H1 (cell line): ENCODE data around the gene RAB40C. TPM values are rescaled to one million over a fixed set of nuclear protein-coding genes. Genes with fewer than 3 reads are reported as not detected.
A peak's percentile ranks its signal among the peaks of the same experiment; 100 is the strongest.

Experiments
- ATF3 ChIP-seq: IDR thresholded peaks from 2 replicates; pipeline ENCODE4 v1.6.1; 2011; ENCODE audit warnings: low read depth, mild to moderate bottlenecking, low read length; ENCODE audit not compliant: insufficient read depth
- BACH1 ChIP-seq: IDR thresholded peaks from 2 replicates; pipeline ENCODE4 v1.6.1; 2012; ENCODE audit warnings: low read length, improper control_type of control experiment
- BRCA1 ChIP-seq: IDR thresholded peaks from 2 replicates; pipeline ENCODE4 v1.6.1; 2012; ENCODE audit warnings: low read depth, low read length, improper control_type of control experiment
- CBX8 ChIP-seq: fragments of 300-800, 300-1000 bp; sonication (generic); IDR thresholded peaks from 2 replicates; pipeline ENCODE4 v1.7.1; 2016; ENCODE audit warnings: low read depth, low read length, borderline replicate concordance
- CEBPB ChIP-seq: IDR thresholded peaks from 2 replicates; pipeline ENCODE4 v1.6.1; 2012; ENCODE audit warnings: low read depth, low read length
- CTBP2 ChIP-seq: IDR thresholded peaks from 2 replicates; pipeline ENCODE4 v1.7.0; 2011; ENCODE audit warnings: borderline replicate concordance, mild to moderate bottlenecking, moderate library complexity, mixed read lengths, low read length; ENCODE audit not compliant: insufficient read depth, insufficient read length
- E2F6 ChIP-seq: IDR thresholded peaks from 2 replicates; pipeline ENCODE4 v1.6.1; 2012; ENCODE audit warnings: inconsistent platforms
- EP300 ChIP-seq, 2 experiments: IDR thresholded peaks; 1 replicate in 1 of 2; 2 replicates in 1 of 2; pipeline ENCODE4 v1.6.1; 2011 to 2012; ENCODE audit warnings: low read depth in 2 of 2, low read length in 2 of 2, mild to moderate bottlenecking in 2 of 2, borderline replicate concordance in 1 of 2, inconsistent platforms in 1 of 2, moderate library complexity in 1 of 2
- JUN ChIP-seq: IDR thresholded peaks from 2 replicates; pipeline ENCODE4 v1.6.1; 2011; ENCODE audit warnings: low read depth, mild to moderate bottlenecking, improper control_type of control experiment, low read length
- PHF8 ChIP-seq: fragments of 200-600 bp; sonication (generic); conservative IDR thresholded peaks from 2 replicates; pipeline ENCODE4 v1.7.1; 2012; ENCODE audit warnings: low read depth, mild to moderate bottlenecking, inconsistent platforms, low read length, moderate library complexity
- POLR2A ChIP-seq, 2 experiments: IDR thresholded peaks; 1 replicate in 1 of 2; 2 replicates in 1 of 2; pipeline ENCODE4 v1.6.1; 2011; ENCODE audit warnings: low read depth in 2 of 2, low read length in 2 of 2, mild to moderate bottlenecking in 2 of 2; ENCODE audit errors: control extremely low read depth in 1 of 2
- POU5F1 ChIP-seq: IDR thresholded peaks from 2 replicates; pipeline ENCODE4 v1.6.1; 2011; ENCODE audit warnings: low read depth, mild to moderate bottlenecking, low read length, moderate library complexity
- RBBP5 ChIP-seq: IDR thresholded peaks from 2 replicates; pipeline ENCODE4 v1.7.1; 2012; ENCODE audit warnings: low read depth, mild to moderate bottlenecking, inconsistent platforms, low read length, moderate library complexity, borderline replicate concordance
- RXRA ChIP-seq: IDR thresholded peaks from 2 replicates; pipeline ENCODE4 v1.6.1; 2011; ENCODE audit warnings: low read depth, mild to moderate bottlenecking, low read length, moderate library complexity; ENCODE audit not compliant: insufficient read depth
- SIX5 ChIP-seq: IDR thresholded peaks from 2 replicates; pipeline ENCODE4 v1.6.1; 2011; ENCODE audit warnings: mild to moderate bottlenecking, low read depth, low read length
- SP1 ChIP-seq: IDR thresholded peaks from 2 replicates; pipeline ENCODE4 v1.6.1; 2011; ENCODE audit warnings: low read depth, low read length
- SP2 ChIP-seq: IDR thresholded peaks from 2 replicates; pipeline ENCODE4 v1.6.1; 2012; ENCODE audit warnings: mild to moderate bottlenecking, low read length, inconsistent platforms
- SUZ12 ChIP-seq: fragments of 200-600 bp; sonication (generic); IDR thresholded peaks from 2 replicates; pipeline ENCODE4 v1.6.1; 2012; ENCODE audit warnings: mild to moderate bottlenecking, inconsistent platforms, low read length, moderate library complexity, mixed read lengths
- TAF1 ChIP-seq: IDR thresholded peaks from 2 replicates; pipeline ENCODE4 v1.6.1; 2011; ENCODE audit warnings: mild to moderate bottlenecking, low read depth, low read length
- TAF7 ChIP-seq: optimal IDR thresholded peaks from 2 replicates; pipeline ENCODE3; 2011; ENCODE audit warnings: low read depth, mild to moderate bottlenecking, inconsistent platforms, low read length, moderate library complexity, borderline replicate concordance
- TCF12 ChIP-seq: IDR thresholded peaks from 2 replicates; pipeline ENCODE4 v1.6.1; 2011; ENCODE audit warnings: low read depth, mild to moderate bottlenecking, low read length
- YY1 ChIP-seq: IDR thresholded peaks from 2 replicates; pipeline ENCODE4 v1.6.1; 2011; ENCODE audit warnings: low read depth, mild to moderate bottlenecking, low read length
- polyA plus RNA-seq, 7 experiments: library from polyadenylated mRNA; depleted of rRNA in 3 of 7; stranded (reverse) in 5 of 7; unstranded in 2 of 7; fragments of >200 nt in 5 of 7; fragments of 200-250 nt in 2 of 7; gene quantifications; 1 replicate in 5 of 7; 2 replicates in 1 of 7; 4 replicates in 1 of 7; pipeline versions ENCODE4 v1.2.1 to v1.2.3, GENCODE V29; 2011 to 2013; ENCODE audit warnings: missing spikeins in 2 of 7, mixed read lengths in 2 of 7
- total RNA-seq: library from RNA; stranded (reverse); fragmentation: NEBNext Ultra II Directional; extraction: Animal tissue kit (Norgen Biotek cat#: 25700); gene quantifications from 2 replicates; pipeline ENCODE4 v1.2.1, GENCODE V29; 2021
- TF ChIP-seq, protein P1 (sequence below): IDR thresholded peaks from 2 replicates; pipeline ENCODE4 v1.6.1; 2011; ENCODE audit warnings: low read length, improper control_type of control experiment

Gene RAB40C
- total and polyA plus RNA-seq, 2 of the 8 experiments (the other 6 are each of a cell fraction or from before 2014, with no cell fraction given), result 13.9 to 15.6 TPM

DNA sequence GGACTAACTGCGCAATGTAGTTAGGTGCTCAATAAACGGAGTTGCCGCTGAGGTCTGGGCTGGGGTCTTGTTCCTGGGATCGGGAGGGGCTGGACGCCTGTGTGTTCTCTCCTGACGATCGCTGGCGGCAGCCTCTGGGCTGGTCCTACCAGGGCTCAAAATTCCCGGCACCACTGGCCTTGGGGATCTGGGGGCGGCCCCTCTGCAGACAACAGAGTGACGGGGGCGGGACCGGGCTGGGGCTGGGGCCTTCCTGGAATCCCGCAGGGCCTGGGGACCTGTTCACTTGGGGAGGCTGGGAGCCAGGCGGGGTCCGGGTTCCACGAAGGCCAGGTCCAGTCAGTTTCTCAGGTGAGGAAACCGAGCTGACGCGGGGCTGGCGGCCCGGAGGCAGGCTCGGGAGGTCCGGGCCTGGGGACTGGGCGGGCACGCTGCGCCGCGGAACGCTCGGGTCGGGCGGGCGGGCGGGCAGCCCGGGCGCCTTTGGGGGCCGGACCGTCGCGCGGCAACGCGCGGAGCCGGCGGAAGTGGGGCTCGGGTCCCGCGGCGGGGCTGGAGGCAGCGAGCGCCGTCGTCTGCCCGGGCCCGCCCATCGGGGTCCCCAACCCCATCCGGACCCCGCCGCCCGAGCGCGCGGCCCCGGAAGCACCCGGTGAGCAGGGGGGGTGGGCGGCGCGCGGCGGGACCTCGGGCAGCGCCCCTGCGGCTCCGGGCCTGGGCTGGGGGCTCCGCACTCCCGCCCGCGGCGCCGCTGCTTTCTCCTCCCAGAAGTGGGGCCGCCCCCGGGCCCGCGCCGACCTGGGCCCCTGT, 20.2 kb upstream of the RAB40C start, which contains the start of gene PIGQ (continued):
- no peak for TF ChIP-seq SUZ12
- no peak for TF ChIP-seq SP1
- TF ChIP-seq BACH1, result no peak
- no peak for TF ChIP-seq BRCA1
- 0 out of 2 replicates have a peak, but pooled peaks have one; percentile 51 for TF ChIP-seq TAF1
- no peak for TF ChIP-seq JUN
- TF ChIP-seq E2F6, result no peak
- TF ChIP-seq YY1, result no peak
- no peak for TF ChIP-seq POU5F1
- peak in 1 of 2 experiments; percentile 33; a peak in 1 of 3 replicates for TF ChIP-seq POLR2A (IDR thresholded peaks at IDR 0.05; ENCODE audit: control extremely low read depth in 1 of 2, low read depth in 2 of 2, low read length in 2 of 2)
- TF ChIP-seq, protein P1, sequence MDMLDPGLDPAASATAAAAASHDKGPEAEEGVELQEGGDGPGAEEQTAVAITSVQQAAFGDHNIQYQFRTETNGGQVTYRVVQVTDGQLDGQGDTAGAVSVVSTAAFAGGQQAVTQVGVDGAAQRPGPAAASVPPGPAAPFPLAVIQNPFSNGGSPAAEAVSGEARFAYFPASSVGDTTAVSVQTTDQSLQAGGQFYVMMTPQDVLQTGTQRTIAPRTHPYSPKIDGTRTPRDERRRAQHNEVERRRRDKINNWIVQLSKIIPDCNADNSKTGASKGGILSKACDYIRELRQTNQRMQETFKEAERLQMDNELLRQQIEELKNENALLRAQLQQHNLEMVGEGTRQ, result no peak
- peak; percentile 25 for TF ChIP-seq TAF7
- no peak for TF ChIP-seq RXRA
- no peak for TF ChIP-seq EP300 (IDR thresholded peaks at IDR 0.05; ENCODE audit: borderline replicate concordance in 1 of 2, low read depth in 2 of 2, low read length in 2 of 2)
- no peak for TF ChIP-seq SIX5
- TF ChIP-seq CTBP2, result no peak
- peak; percentile 52 for TF ChIP-seq PHF8
- TF ChIP-seq TCF12, result no peak
- TF ChIP-seq CEBPB, result no peak
- 0 out of 2 replicates have a peak, but pooled peaks have one; percentile 12 for TF ChIP-seq RBBP5
- no peak for TF ChIP-seq SP2
- no peak for TF ChIP-seq ATF3
- TF ChIP-seq CBX8, result no peak
